Cardiac muscle cell (in vitro differentiated cells and primary cell): ENCODE data around the gene AP2A2. TPM values are rescaled to one million over a fixed set of nuclear protein-coding genes. Genes with fewer than 3 reads are reported as not detected.

Experiments
- DNase-seq, 2 donors: peaks; one replicate each; pipeline versions ENCODE4 v3.0.0 to v3.0.0-alpha.2; 2010 to 2017; ENCODE audit warnings: low read depth in 1 of 2, low spot score in 1 of 2
- H3K27ac ChIP-seq: fragments of 200-600 bp; sonication (generic); 2 replicates; pipeline ENCODE4 v1.5.1; 2016
- H3K27me3 ChIP-seq: fragments of 200-600 bp; sonication (generic); 2 replicates; pipeline ENCODE4 v1.6.0; 2016; ENCODE audit warnings: control low read depth
- H3K36me3 ChIP-seq: fragments of 200-600 bp; sonication (generic); 2 replicates; pipeline ENCODE4 v1.5.1; 2016; ENCODE audit warnings: control low read depth
- H3K4me1 ChIP-seq: fragments of 200-600 bp; sonication (generic); 2 replicates; pipeline ENCODE4 v1.8.1; 2017; ENCODE audit warnings: low read depth, mild to moderate bottlenecking, mixed run types
- H3K4me3 ChIP-seq: fragments of 200-600 bp; sonication (generic); 2 replicates; pipeline ENCODE4 v1.5.1; 2016; ENCODE audit warnings: mild to moderate bottlenecking
- H3K9me3 ChIP-seq: fragments of 200-600 bp; sonication (generic); 2 replicates; pipeline ENCODE4 v1.5.1; 2017; ENCODE audit warnings: low read depth, mild to moderate bottlenecking, control low read depth
- polyA plus RNA-seq: library from polyadenylated mRNA; unstranded; fragments of >200 nt; fragmentation: Nextera tagmentation; extraction: Ambion mirVana; gene quantifications from 2 replicates; pipeline ENCODE4 v1.2.1, GENCODE V29; 2016
- total RNA-seq: library from RNA; depleted of rRNA; stranded (reverse); fragments of >200 nt; gene quantifications from 2 replicates; pipeline ENCODE4 v1.2.3, GENCODE V29; 2016
- TF ChIP-seq, protein P1 (sequence below): IDR thresholded peaks from 2 replicates; pipeline ENCODE4 v1.5.1; 2012; ENCODE audit warnings: low read depth, mild to moderate bottlenecking, low read length

Gene AP2A2
- total and polyA plus RNA-seq, 2 experiments from 2014 or later: 47.6 to 77.6 TPM

DNA sequence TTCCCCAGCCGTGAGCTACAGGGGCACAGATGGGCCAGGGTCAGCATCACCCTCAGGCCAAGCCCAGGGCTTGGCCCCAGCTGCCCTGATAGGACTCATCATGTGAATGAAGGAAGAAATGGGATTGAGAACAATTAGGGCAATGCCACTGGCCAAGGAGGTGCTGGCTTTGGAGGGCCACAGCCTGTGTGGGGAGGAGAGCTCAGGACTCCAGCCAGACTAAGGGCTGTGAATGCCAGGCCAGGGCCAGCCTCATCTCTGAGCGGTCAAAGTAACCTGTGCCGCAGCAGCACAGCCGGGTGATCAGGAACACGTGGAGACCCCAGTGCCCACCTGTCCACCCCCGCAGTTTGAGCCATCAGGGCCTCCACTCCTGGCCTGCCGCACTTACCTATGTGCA, 25.1 kb upstream of the AP2A2 start:
- no peak overlapping the region for H3K27ac ChIP-seq
- no peaks in the 10 kb centered on the region for H3K27me3 ChIP-seq
- H3K4me3 ChIP-seq: no peak overlapping the region
- TF ChIP-seq, protein P1, sequence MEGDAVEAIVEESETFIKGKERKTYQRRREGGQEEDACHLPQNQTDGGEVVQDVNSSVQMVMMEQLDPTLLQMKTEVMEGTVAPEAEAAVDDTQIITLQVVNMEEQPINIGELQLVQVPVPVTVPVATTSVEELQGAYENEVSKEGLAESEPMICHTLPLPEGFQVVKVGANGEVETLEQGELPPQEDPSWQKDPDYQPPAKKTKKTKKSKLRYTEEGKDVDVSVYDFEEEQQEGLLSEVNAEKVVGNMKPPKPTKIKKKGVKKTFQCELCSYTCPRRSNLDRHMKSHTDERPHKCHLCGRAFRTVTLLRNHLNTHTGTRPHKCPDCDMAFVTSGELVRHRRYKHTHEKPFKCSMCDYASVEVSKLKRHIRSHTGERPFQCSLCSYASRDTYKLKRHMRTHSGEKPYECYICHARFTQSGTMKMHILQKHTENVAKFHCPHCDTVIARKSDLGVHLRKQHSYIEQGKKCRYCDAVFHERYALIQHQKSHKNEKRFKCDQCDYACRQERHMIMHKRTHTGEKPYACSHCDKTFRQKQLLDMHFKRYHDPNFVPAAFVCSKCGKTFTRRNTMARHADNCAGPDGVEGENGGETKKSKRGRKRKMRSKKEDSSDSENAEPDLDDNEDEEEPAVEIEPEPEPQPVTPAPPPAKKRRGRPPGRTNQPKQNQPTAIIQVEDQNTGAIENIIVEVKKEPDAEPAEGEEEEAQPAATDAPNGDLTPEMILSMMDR: no peak
- H3K9me3 ChIP-seq: no peaks in the 10 kb centered on the region
- peaks cover 34% of the 10 kb centered on the region for H3K36me3 ChIP-seq
- DNase-seq: no peak
- no peaks in the 10 kb centered on the region for H3K4me1 ChIP-seq

DNA sequence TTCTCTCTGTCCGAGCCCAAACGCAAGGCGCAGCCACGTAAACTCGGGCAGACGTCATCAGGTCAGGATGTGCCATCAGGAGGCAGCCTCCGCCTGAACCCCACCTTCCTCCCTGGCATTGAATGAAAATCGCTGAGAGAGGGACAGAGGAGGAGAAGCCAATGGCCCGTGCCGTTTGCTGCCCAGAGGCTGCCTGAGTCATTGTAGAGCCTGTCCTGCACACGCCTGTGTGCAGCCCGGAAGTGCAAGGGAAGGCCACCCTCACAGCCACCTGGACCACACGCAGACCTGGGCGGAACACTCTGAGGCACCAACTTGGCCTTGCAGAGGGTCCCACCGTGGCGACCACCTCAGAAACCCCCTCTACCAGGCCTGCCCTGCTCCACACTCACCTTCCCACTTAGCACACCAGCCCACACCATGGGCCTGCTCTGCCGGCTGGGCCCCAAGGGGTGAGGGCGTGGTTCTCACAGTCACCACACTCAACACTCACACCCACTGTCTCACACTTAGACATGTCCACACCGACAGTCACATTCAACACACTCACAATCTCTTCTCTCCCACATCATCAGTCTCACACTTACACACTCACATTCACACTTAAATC, 24.1 kb upstream of the AP2A2 start:
- H3K36me3 ChIP-seq: peaks cover 34% of the 10 kb centered on the region

DNA sequence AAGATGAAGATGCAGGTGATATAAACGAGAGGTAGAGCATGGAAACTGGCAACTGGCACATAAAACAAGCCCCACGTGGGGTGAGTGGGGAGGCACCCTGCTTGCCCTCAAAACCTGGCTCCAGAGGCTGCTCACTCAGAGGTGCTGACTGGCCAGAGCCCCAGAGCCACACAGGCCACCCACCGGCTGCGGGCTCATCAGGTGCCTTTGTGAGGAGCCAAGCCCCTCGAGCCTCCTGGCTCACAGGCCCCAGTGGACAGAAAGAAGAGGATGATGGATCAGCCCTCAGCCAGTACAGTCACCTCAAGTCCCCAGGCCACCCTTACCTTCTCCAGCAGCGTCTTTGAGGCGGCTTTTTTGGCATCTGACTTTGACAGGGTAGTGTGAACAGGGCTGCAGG, 21.3 kb upstream of the AP2A2 start:
- no peak for DNase-seq
- no peaks in the 10 kb centered on the region for H3K27me3 ChIP-seq
- H3K36me3 ChIP-seq: peaks cover 30% of the 10 kb centered on the region
- no peaks in the 10 kb centered on the region for H3K9me3 ChIP-seq
- no peaks in the 10 kb centered on the region for H3K4me1 ChIP-seq
- H3K27ac ChIP-seq: no peak overlapping the region
- no peak overlapping the region for H3K4me3 ChIP-seq
- TF ChIP-seq, protein P1: no peak

More for the DNA sequence above, 24.1 kb upstream of the AP2A2 start:
- no peak overlapping the region for H3K4me3 ChIP-seq
- no peak for DNase-seq
- H3K4me1 ChIP-seq: no peaks in the 10 kb centered on the region
- no peaks in the 10 kb centered on the region for H3K27me3 ChIP-seq
- TF ChIP-seq, protein P1: no peak
- no peak overlapping the region for H3K27ac ChIP-seq
- H3K9me3 ChIP-seq: no peaks in the 10 kb centered on the region

DNA sequence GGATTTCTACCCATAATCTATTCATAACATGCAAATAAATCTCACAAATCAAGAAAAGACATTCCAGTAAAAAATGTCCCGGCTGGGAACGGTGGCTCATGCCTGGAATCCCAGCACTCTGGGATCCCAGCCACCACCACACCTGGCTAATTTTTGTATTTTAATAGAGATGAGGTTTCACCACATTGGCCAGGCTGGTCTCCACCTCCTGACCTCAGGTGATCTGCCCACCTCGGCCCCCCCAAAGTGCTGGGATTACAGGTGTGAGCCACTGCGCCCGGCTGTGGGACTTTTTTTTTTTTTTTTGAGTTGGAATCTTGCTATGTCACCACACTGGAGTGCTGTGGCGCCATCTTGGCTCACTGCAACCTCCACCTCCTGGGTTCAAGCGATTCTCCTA, 19.7 kb upstream of the AP2A2 start:
- Histone ChIP-seq H3K4me1 (peaks cover 4% of the 10 kb centered on the region), H3K9me3 (no peaks in the 10 kb centered on the region), H3K27me3 (no peaks in the 10 kb centered on the region), H3K27ac (no peak overlapping the region), H3K36me3 (peaks cover 18% of the 10 kb centered on the region), H3K4me3 (no peak overlapping the region)
- TF ChIP-seq, protein P1: no peak
- no peak for DNase-seq

DNA sequence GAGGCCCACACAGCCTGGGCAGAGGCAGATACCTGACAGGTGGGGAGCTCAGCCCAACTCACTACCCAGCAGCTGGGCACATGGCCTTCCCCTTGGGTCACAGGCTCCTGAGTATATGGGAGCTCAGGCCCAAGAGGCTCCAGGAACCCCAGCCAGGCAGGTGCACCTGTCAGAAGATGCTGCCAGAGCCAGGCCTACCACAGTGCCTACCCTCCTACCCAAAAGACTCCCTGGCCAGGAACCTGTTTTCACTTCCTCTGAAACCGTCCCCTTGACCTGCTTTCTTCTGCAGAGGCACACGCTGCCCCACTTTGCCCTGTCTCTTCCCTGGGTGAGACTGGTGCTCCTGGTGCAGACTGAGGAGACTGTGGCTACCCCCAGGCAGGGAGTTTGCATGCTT, 18.0 kb upstream of the AP2A2 start:
- H3K27ac ChIP-seq: no peak overlapping the region
- H3K36me3 ChIP-seq: peaks cover 8% of the 10 kb centered on the region
- TF ChIP-seq, protein P1: no peak
- H3K9me3 ChIP-seq: no peaks in the 10 kb centered on the region
- peaks cover 10% of the 10 kb centered on the region for H3K4me1 ChIP-seq
- no peak for DNase-seq
- no peak overlapping the region for H3K4me3 ChIP-seq
- no peaks in the 10 kb centered on the region for H3K27me3 ChIP-seq
